GM19035 (cell line): ENCODE data around the gene ARRDC3.
"Not testable (repeated sequence)": the region's sequence is repeated elsewhere in the genome, so short reads cannot be mapped to it uniquely, and the experiment has no call there.

Experiments
- ATAC-seq: cut with Tn5 transposase; IDR thresholded peaks from one replicate; pipeline ENCODE4 v1.9.1; 2021; ENCODE audit not compliant: unreplicated experiment

ARRDC3 gene

DNA sequence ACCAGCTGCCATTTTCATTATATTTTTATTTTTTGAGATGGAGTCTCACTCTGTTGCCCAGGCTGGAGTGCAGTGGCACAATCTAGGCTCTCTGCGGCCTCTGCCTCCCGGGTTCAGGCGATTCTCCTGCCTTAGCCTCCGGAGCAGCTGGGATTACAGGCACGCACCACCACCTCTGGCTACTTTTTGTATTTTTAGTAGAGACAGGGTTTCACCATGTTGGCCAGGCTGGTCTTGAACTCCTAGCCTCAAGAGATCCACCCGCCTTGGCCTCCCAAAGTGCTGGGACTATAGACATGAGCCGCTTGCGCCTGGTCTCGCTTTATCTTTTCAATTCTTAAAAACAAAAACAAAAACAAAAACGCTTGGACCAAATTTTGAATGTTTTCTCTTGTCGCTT, 2.5 kb upstream of the ARRDC3 start:
- not testable (repeated sequence) for ATAC-seq

DNA sequence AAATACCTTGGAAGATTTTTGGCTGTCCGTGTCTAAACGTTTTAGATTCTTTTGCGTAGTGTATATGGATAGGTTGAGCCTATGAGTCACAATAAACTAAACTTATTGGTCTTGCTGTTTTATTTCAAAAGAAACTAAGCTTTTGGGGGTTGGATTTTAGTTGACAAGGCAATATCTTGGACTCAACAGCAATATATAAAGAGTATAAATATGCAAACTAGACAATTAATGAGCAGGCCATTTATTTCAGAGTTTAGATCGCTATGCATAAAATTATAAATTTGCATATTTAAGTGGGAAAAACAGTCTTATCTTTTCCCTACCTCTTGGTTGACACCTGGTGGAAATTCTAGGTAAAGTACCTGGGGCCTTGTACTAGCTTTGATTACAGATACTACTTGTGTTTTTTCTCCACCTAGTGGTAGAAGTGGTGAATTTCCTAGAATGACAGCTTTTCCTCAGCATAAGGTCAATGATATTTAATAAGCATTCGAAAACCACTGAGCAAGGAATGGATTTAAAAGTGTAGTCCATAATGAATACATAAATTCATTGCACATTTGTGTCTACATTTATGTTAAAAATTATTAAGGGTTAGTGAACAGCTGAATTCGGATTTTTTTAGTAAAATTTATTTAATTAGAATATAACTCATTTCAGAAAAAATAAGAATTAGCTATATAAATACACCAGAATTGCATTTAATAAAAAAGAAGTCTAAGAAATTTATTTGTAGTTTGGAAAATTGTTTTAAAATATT, 1.7 kb upstream of the ARRDC3 start:
- ATAC-seq: peak; percentile 10

DNA sequence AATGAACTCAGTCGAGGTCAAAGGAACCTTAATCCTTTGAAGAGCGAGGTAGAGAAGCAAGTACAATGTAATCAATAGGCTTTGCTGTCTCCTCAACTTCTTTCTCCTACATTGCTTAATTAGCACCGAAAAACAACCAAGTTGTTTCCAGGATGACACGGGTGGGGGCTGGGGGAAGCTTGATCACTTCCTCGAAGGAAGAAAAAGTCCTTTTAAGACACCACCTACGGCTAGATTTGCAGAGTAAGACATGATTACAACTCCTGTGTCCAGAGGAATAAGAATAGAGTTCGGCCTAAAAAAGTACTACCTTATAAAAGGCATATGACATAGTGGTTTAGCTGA, 811 bp upstream of the ARRDC3 start:
- ATAC-seq: no peak

DNA sequence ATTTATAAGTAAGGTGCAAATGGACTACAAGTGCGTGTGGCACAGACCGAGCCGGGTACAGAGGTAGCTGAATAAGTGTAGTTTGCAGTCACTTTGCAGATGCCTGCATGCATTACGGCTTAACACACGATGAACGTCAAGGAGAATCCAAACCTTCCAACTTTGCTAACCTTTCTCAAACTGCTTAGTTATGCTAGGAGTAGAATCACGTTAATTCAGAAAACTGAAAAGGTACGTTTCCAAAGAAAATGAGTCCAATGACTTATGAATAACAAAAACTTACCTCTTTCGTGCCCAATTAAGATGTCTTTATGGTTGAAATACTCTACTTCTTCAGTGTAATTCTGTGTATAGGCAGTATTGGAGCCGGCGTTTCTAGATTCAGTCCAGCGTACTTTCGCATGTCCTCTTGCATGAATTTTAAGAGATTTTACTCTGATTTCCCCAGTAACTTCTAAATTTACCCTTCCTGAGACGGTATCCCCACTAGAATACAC, 539 bp downstream of the ARRDC3 start:
- ATAC-seq: no peak

DNA sequence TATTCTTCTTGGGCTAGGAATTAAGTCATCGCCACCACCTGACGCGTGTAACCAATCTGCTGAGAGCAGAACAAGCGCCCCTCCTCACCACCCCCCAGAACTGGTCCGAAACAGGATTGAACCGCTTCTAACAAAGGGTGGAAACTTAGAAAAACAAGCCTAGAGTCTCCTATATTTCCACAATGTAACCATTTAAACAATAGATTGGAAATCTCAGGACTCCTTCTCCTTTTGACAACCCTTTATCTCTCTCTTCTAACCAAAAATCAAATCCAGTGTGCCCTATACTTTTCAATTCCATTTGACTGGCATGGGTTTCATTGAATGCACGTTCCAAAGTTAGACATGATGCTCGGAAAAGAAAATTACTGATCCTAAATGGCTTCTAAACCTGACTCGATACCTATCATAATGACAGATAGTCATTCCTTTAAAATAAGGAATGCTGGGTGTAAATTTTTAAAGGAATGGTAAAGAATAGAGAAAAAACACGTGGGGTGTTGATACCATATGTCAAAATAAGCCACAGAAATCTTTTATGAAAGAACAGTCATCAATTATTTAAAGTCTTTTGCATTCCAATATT, 1.2 kb downstream of the ARRDC3 start:
- ATAC-seq: no peak

DNA sequence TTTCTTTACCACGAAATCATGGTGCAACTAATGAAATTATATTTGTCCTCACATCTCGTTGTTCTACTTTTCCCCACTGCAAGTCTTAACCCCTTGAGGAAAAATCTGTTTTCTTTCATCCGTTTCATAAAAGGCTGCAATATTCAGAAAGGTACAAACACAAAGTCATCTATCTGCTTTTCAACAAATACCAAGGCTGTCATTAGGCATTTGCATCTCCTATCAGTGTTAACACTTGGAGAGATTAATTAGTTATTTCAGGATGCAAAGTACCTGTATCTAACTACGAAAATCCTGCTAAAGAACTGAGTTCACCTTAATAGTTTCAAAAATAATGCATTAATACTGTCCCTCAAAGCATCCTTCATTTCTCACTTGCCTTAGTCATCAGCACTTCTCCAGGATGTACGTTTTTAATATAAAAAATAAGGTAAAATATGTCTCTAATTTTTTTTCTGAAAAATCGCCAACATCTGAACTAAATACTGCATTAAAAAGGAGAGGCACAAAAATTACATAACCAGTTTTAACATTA, 1.8 kb downstream of the ARRDC3 start:
- no peak for ATAC-seq

DNA sequence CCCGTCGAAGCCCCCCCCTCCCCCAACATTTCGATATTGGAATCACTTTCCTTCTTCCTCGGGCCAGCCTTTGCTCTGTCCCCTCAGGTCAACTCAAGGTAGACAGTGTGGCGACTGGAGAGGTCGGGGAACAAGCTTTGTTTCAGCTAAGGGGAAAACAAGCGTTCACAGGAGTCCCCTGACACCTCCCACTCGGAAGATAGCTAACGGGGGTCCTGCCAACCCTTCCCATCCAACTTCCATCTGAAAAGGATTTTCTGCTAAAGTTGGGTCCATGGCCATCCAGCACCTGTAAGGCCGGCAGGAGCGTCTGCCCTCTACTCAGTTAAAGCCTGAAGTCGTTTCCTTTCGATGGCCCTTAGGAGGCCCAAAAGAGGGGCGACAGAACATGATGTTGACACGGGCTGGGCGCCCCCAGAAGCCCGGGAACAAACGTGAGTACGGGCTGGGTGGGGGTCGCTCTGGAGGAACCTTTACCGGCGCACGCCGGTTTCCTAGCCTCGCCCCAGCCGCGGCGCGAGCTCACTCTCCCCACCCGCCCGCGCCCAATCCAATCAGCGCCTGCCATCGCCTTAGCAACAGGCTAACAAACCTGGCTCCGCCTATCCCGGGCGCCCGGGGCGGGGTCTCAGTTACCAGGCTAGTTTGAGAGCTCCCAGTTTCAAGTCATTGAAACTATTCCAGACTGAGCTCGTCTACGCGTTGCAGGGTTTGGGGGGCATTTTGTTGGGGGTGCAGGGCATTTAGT, 2.5 kb downstream of the ARRDC3 start:
- ATAC-seq: peak; percentile 42

DNA sequence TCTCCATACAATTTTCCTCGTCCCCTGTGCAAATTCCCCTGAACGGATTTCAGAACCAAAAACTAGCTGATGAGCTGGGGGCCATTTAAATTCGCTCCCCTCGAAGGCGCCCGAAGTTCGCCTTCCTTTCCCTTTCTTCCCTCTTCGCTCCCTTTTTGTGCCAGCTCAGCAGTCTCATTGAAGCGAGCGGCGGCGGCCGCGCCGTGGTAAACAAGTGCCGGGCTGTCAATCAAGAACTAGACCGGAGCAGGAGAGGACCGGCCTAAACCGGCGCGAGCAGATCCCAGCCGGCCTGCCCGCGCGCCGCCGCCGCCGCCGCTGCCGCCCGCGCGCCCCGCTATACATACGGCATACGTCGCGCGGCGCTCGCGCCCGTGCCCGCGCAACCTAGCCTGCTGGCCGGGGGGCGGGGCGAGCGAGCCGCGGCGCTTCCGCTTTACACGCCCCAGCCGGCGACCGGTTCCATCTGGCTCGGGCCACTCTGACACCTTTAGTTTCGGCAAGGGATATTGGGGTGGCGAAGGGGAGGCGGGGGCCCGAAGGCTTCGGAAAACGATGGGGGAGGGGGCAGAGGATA, 3.1 kb downstream of the ARRDC3 start:
- ATAC-seq: peak; percentile 58

DNA sequence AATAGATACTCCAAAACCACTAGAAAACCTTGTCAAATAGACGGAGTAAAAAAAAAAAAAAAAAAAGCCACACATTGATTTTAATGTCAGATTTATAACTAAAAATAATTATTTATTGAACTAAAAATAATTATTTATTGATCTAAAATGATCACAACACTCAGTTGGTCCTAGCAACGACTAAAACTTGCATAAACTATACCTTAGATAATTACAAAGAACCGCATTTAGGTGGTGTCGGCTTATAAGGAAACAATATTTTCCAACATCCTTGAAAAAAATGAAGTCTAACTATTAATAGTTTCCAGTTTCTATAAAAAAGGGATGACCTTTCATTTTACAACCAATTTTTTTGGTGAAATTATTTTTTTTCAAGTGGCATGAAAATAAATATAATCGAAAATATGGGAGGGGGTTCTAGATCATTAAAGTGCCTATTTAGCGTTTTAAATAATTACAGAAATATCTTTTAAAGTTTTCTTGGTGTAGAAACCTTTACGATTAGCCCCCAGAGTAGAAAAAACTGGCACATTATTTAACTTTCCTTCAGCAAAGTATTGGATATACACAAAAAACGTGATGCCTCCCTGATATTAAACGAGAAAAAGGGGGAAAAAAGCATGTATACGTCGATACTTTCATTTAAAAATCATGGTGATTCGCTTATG, 3.7 kb downstream of the ARRDC3 start:
- ATAC-seq: no peak

DNA sequence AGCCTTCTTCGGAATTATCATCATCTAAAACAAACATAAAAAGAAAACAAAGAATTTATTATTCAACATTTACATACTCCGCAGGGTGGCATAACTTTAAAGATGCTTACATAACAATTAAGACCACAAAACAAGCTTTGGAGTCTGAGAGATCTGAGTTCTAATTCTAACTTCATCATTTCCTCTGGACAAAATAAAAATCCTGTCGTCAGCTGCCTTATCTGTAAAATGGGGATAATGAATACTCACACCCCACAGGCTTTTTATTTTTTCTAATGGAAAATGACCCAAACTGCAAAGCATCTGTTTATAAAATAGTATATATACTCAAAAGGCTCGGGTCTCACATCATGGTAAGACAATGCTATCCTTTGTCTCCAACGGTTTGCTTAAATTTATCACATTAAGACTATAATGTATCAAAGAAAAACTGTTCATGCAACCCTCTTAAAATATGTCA, 4.3 kb downstream of the ARRDC3 start:
- no peak for ATAC-seq

DNA sequence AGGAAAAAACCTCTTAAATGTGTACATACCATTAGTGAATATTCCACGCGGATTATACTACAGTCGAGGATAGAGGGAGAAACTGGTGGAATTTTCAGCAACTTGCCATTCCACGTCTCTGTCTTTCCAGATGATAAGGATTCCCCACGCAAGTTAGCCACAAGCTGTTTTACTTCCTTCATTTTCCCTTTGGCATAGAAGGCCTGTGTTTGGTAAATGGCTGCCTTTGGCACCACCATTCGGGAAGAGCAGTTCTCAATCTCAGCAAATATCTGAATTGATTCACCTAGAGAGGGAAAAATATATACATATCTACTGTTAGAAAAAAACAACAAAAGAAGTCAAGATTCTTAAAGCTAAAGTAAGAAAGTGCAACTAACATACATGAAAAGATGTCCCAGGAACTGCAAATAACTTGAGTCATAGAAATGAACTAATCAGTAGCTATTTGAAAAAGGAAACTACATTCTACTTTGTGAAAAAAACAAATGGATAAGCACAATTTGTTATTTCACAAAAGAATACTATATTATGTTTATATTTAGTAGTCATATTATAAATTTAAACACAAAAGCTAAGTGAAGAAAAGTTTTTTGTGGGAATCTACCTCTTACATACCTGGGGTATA, 8.1 kb downstream of the ARRDC3 start:
- ATAC-seq: no peak

DNA sequence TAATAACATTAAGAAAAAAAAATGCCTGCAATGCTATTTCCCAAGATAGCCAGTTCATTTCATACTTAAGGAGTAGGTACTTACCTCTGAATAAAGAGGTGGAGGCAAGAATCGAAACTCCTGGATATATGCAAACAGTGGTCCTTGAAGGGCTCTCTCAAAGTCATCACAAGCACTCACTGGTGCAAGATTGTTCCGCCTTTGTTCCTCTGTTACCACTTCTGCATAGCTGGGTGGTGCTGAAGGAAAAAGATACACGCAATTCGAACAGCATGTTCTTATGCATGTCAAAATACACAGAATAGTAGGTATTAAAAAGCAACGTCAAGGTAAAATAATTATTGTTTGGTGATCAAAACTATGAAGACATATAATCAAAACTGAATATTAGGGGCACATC, 9.5 kb downstream of the ARRDC3 start:
- no peak for ATAC-seq

DNA sequence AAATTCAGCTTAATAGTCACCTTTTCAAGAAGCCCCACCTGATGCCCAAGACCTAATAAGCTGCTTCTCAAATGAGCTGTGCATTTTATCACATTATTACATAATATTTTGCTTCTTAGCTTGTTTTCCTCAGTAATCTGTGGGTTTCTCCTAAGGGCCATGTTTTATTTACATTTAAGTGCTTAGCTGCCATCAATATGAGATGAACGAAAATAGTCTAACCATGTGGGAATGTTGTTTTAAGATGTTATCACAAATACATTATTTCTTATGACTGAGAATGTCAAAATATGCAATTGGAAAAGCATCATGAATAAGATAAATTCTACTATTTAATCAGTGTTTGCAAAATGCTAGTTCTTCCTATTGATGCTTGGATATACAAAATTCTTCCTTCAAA, 10.1 kb downstream of the ARRDC3 start:
- no peak for ATAC-seq

DNA sequence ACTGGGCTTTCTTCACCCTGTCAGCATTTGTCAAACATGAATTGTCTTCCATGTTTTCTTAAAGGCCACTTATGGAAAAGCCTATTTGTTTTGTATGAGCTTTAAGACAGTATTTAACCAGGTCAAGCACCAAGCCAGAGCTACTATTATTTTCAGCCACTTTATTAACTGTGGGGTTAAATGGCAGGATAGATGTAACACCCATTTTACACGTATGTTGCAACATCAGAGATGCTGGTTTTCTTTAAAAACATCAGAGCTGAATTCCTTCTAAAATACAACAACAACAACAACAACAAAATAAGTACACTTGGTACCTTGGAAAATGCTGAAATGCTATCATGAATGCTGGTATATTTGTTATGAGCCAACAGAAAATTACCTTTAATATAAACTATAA, 13.6 kb downstream of the ARRDC3 start:
- ATAC-seq: no peak

DNA sequence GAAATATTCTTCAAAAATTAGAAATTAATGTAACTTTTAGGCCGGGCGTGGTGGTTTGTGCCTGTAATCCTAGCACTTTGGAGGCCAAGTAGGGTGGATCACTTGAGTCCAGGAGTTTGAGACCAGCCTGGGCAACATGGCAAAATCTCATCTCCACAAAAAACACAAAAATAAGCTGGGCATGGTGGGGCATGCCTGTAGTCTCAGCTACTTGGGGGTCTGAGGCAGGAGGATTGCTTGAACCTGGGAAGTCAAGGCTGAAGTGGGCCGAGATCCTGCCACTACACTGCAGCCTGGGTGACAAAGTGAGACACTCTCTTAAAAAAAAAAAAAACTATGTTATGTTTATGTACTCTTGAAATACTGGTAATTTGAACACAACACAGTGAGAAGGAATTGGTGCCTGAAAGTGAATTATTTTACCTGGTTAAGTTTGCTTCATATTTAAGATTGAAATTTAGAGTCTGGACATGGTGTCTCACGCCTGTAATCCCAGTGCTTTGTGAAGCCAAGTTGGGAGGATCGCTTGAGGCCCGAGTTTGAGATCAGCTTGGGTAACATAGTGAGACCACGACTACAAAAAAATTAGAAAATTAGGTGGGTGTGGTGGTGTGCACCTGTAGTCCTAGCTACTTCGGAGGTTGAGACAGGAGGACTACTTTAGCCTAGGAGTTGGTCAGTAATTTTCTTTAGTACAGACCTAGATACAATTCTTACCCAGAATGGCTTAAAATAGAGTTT, 15.0 kb downstream of the ARRDC3 start:
- ATAC-seq: no peak

DNA sequence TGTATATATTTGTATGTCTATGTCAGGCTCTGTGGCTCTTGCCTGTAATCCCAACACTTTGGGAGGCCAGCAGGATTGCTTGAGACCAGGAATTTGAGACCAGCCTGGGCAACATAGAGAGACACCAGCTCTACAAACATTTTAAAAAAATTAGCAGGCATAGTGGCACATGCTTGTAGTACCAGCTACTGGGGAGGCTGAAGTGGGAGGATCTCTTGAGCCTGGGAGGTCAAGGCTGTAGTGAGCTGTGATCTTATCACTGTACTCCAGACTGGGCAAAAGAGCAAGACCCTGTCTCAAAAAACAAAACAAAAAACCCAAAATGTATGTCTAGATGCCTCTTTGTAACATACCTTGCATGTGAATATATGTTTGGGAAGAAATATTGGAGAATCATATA, 15.8 kb downstream of the ARRDC3 start:
- no peak for ATAC-seq

DNA sequence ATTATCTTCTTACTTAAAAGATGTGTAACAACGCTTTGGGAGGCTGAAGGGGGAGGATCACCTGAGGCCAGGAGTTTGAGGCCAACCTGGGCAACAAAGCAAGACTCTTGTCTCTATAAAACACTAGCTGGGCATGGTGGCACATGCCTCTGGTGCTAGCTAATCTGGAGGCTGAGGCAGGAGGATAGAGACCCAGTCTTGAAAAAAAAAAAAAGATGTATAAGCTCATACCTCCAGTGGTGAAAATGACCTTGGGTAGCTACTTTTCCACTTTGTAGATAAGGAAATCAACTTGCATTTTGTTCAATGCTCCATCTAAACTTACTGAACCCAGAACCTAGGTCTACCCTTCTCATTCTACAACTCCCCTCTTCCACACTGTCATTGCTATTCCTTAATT, 16.6 kb downstream of the ARRDC3 start:
- ATAC-seq: no peak

DNA sequence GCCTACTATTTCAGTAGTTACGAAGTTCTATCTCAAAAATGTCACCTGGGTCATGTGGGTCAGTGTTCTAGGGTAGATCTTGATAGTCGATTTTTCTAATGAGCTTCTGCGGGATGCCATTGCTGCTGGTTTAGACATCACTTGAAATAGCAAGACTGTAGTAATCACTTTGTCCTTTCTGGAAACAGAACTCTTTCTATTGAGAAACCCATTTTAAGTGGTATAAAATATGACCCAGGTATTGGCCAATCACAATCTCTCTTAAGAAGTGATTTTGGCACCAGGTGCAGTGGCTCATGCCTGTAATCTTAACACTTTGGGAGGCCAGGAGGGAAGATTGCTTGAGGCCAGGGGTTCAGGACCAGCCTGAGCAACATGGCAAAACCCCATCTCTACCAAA, 17.6 kb downstream of the ARRDC3 start:
- ATAC-seq: no peak

DNA sequence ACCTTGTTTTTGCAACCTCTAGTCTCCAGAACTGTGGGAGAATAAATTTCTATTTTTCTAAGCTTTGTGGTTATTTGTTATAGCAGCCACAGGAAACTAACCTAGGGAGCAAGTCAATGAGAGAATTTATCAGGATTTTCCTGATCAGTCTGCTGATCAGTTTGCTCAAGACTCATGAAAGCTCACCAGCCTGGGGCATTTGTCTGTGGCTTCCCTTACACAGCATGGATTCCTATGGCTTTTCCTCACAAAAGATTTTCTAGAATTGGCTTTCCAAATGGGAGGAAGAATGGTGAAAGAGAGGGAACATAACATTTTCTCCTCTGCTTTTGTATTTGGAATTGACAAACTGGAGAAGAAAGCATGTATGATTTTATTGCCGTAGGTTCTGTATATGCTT, 20.2 kb downstream of the ARRDC3 start:
- ATAC-seq: no peak

DNA sequence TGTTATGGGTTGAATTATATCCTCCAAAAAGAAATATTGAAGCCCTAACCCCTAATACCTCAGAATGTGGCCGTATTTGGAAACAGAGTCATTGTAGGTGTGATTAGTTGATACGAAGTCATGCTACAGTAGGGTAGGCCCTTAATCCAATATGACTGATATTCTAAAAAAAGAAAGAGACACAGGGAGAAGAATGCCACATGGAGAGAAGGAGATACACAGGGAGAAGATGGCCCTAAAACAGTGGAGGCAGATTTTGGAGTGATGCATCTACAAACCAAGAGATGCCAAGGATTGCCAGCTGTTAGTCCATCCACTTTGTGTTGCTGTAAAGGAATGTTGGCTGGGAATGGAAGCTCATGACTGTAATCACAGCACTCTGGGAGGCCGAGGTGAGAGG, 21.3 kb downstream of the ARRDC3 start:
- ATAC-seq: no peak
